Limb (tissue), 2 donors: ENCODE measurements around the gene LRMDA.
"Not testable (repeated sequence)": the region's sequence is repeated elsewhere in the genome, so short reads cannot be mapped to it uniquely, and the experiment has no call there.

Source experiments
- DNase-seq, 2 donors: peaks; one replicate each; pipeline ENCODE4 v3.0.0-alpha.2; 2016; ENCODE audit errors: extremely low spot score in 2 of 2

The LRMDA gene

GRCh38 chr10:75502838-75503237 is 71.4 kb downstream of the LRMDA start:
- no peak for DNase-seq

GRCh38 chr10:75505293-75505692 is 73.9 kb downstream of the LRMDA start:
- no peak for DNase-seq

GRCh38 chr10:75505840-75506506 is 74.5 kb downstream of the LRMDA start:
- DNase-seq = no peak

DNA sequence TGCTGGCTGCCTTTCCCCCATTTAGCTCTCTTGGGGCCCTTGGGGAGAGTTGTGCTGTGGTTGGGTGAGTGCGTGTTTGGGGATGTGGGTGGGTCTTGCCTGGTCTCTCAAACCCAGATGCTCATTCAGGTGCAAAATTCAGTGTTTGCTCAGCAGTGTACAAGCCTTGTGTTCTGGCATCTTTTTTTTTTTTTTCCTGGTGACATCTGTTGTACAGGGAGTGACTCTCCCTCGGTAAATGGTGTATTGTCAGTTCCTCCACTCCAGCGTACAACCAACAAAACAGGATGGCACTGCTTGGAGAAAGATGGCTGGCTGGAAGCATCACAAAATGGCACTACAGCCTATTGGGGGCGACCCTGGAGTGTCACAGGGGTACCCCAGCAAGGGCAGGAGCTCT is 75.5 kb downstream of the LRMDA start:
- no peak for DNase-seq

DNA sequence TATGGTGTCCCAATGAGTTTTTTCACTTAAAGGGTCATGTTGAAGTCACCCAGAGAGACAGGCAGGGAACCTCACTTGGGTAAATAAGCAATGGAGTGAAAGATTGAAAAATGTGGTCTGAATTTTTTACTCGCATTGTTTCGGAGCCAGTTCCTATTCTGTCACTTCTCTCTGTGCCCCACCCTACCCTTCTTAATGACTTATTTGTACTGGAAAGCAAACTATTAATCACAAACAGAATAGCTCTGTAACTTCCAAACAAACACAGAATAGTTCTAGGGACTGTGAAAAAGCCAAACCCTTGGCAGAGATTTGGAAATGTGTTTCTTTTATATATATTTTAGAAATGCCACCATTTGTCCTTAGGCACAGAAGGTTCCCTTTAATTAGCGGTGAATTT is 76.0 kb downstream of the LRMDA start:
- DNase-seq = no peak

DNA sequence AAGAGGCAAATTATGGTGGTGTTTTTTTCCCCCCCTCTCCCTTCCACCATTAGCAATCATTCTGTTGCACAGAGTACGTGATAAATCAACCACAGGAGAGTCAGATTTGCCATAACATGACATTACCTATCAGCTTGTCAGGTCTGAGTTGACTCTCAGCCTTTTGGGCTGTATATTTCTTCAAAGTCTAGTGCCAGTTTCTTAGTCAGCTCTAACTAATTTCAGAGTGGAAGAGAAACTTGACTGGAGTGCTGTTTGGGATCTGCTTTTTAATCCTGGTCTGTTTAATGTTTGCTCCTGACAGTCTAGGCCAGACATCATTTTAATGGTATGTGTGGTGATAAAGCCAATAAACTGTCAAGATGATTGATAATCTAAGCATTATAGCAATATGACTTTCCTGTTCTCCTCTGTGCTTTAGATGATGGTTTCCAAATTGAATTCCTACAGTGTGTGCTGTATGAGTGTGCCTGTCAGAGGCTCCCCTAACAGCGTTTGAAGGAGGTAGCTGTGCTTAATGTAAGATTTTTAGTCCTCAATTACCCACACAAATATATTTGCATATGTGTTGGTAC is 76.9 kb downstream of the LRMDA start:
- peak in 1 of 2 donors; percentile 77 for DNase-seq

- DNase-seq = peak in 1 of 2 donors; percentile 47
Measured at GRCh38 chr10:75508814-75509306, 77.4 kb downstream of the LRMDA start.

GRCh38 chr10:75509706-75510105 is 78.3 kb downstream of the LRMDA start:
- no peak for DNase-seq

DNA sequence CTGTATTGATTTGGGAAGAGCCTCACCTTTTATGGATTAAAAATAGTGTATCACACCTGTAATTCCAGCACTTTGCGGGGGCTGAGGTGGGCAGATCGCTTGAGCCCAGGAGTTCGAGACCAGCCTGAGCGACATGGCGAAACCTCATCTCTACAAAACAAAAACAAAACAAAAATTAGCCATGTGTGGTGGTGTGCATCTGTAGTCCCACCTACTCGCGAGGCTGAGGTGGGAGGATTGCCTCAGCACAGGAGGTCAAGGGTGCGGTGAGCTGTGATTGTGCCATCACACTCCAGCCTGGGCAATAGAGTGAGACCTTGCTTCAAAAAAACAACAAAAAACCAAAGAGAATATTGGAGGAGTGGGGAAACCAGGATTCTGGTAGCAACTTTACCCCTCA is 79.6 kb downstream of the LRMDA start:
- DNase-seq = no peak

DNA sequence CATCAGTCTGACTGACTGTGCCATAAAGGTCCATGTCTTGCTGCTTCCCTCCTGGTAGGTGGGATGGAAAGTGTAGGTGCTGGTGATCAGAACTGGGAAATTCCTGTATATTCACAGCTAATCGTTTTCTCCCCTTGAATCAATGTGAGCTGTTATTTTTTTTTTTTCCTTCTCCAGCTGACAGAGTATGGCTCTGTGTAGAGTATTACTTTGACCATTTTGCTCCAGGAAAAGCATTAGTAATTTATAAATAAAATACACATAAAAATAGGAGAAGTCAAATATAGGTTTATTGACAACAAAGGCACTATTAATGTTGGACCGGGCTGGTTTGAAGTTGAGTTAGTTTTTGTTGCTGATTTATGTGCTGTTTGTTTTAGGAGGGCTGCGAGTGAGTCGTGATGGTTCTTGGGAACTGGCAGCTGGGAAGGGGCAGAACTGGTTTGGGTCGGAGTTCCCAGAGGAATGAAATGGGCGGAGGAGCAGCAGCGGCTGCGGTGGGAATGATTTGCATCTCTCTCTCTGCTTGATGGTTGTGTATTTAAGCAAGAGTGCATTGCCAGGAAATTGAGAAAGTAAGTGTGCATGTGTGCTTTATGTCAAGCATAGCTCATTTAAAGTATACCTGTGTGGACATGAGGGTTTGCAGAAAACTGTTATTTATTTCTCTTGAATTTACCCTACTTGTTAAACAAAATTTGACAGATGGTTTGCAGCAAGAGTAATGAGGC is 80.9 kb downstream of the LRMDA start:
- peak; percentile 47 to 57 for DNase-seq

DNA sequence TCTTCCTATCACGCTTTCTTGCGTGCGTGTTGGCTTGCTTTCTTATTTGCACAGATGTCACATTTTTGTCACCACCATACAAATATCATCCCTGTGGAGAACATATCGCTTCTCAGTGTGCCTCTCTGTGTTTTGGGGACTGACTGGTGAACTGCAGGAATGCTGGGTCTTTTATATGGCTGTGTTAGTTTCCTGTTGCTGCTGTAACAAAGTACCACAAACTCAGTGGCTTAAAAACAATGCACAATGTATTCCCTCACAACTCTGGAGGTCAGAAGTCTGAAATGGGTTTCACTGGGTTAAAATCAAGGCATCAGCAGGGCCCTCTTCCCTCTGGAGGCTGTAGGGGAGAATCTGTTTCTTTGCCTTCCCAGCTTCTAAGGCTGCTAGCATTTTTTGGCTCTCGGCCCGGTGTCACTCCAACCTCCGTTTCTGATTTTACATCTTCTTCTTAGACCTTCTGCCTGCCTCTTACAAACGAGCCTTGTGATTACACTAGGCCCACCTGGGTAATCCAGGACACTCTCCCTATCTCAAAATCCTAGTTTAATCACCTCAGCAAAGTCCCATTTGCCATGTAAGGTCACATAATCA is 82.0 kb downstream of the LRMDA start:
- no peak for DNase-seq

GRCh38 chr10:75514830-75515229 is 83.4 kb downstream of the LRMDA start:
- DNase-seq = no peak

DNA sequence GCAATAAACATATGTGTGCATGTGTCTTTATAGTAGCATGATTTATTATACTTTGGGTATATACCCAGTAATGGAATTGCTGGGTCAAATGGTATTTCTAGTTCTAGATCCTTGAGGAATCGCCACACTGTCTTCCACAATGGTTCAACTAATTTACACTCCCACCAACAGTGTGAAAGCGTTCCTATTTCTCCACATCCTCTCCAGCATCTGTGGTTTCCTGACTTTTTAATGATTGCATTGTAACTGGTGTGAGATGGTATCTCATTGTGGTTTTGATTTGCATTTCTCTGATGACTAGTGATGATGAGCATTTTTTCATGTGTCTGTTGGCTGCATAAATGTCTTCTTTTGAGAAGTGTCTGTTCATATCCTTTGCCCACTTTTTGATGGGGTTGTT is 84.7 kb downstream of the LRMDA start:
- DNase-seq = not testable (repeated sequence)

GRCh38 chr10:75519213-75519612 is 87.8 kb downstream of the LRMDA start:
- DNase-seq = not testable (repeated sequence)

DNA sequence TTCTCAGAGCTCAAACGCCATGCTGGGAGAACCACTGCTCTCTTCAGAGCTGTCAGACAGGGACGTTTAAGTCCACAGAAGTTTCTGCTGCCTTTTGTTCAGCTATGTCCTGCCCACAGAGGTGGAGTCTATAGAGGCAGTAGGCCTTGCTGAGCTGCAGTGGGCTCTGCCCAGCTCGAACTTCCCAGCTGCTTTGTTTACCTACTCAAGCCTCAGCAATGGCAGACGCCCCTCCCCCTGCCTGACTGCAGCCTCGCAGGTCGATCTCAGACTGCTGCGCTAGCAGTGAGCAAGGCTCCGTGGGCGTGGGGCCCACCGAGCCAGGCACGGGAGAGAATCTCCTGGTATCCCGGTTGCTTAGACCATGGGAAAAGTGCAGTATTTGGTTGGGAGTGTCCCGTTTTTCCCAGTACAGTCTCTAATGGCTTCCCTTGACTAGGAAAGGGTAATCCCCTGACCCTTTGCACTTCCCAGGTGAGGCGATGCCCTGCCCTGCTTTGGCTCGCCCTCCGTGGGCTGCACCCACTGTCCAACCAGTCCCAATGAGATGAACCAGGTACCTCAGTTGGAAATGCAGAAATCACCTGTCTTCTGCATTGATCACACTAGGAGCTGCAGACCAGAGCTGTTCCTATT is 89.9 kb downstream of the LRMDA start:
- not testable (repeated sequence) for DNase-seq

DNA sequence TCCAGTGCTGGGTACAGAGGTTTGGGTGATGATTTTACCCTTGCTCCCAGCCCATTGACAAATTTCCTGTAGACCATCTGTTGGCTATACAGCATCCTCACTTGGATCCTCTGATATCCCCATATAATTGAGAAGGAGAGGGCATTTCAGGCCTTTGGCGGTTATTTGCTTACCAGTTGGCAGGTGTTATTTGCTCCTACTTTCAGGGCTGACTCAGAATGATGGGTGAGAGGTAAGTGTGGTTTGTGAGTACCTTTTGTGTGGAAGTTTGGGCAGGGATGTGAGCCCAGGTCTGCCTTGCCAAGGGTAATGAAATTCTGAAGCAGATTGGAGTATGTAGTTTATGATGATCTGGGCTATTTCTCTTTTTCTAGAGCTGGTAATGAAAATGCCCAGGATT is 93.6 kb downstream of the LRMDA start:
- no peak for DNase-seq

GRCh38 chr10:75525646-75526045 is 94.2 kb downstream of the LRMDA start:
- no peak for DNase-seq

DNA sequence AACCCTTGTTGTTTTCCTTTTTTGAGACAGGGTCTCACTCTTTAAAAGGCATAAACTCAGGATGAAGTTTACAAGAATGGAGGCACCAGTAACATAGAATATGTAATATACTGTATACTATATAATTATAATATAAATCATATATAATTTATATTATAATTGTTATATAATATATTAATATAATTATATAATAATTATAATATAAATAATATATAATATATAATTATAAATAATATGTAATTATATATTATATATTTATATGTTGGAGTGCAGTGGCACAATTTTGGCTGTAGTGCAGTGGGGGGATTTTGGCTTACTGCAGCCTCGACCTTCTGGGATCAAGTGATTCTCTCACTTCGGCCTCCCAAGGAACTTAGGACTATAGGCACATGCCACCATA is 96.1 kb downstream of the LRMDA start:
- no peak for DNase-seq

DNA sequence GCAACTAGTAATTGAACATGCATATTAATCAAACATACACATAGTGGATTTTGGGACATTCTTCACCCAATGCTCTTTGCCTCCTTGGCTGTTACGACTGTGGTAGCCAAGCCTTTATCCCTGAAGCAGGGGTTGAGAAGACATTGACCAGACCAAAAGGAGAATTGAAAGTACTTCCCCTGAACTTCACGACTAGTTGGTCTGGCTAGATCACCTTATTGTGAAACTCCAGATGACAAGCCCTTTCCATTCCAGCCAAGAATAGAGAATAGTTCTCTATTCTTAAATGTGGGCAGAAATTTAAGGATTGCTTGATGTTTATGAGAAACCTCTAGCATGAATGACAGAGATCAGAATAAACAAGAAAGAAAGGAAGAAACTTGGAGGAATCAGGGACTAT is 97.0 kb downstream of the LRMDA start:
- DNase-seq = no peak

DNA sequence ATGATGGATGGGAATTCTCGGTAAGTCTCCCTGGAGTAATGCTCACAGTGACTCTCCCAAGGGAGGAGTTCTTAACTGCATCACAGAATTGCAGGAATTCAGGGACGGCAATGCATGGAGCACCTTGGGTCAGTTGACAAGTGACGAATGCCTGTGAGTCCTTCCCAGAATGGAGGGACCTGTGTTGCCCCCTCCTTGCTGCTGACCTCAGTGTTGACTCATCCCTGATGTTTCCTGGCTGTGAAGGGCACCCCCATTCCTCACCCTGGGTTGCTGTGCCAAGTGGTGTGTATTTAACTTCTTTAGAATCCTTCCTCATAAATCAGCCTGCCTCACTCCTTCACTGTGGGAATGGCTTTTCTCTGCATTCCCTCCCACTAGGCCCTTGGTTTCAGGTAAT is 98.9 kb downstream of the LRMDA start:
- no peak for DNase-seq

DNA sequence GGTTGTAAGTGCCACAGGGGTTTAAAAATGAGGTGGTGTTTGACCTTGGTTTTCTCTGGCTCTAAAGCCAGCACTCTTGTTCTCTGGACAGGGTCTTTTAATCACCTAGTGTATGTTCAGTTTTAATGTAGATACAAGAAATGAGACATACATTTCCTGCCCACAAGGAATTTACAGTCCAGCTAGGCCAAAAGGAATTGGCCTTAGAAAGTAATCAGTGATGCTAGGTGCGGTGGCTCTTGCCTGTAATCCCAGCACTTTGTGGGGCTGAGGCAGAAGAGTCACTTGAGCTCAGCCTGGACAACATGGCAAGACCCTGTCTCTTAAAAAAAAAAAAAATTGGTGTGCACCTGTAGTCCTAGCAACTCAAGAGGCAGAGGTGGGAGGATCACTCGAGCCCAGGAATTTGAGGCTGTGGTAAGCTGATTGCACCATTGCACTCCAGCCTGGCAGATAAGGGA is 100.2 kb downstream of the LRMDA start:
- DNase-seq = no peak
